Measurements from ENCODE around the gene BHLHE23. TPM values are rescaled to one million over a fixed set of nuclear protein-coding genes. Genes with fewer than 3 reads are reported as not detected.
A peak's percentile ranks its signal among the peaks of the same experiment; 100 is the strongest.

The BHLHE23 gene
- total RNA-seq, 1 donor: not detected

DNA sequence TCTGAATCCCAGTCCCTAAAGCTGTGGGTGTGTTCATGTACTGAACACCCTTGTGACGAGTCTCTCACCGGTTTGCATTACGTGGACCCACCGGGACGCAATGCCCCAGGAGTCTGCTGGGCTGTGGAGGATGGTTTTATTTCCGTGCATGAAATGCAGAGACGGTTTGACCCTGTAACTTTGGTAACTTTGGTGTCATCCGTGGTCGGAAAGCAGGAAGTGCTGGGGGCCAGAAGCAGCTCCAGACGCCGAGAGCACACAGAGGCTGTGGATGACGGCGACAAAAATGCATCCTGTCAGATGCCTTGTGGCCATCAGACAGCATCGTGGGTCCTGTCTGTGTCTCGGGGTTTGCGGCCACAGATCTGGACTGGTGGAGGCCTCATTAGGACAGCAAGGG is 7.2 kb downstream of the BHLHE23 start:
- Histone ChIP-seq H3K9me3 (ENCODE audit: low read depth, low read length) (no peaks in the 10 kb centered on the region), H3K4me3 (ENCODE audit: low read length) (no peak overlapping the region), H3K27me3 (ENCODE audit: insufficient read depth, low read length) (peaks cover 28% of the 10 kb centered on the region), H3K4me1 (ENCODE audit: insufficient read depth, low read length) (no peaks in the 10 kb centered on the region)

- Histone ChIP-seq H3K4me3 (ENCODE audit: low read length) (no peak overlapping the region), H3K27me3 (ENCODE audit: insufficient read depth, low read length) (peaks cover 17% of the 10 kb centered on the region), H3K4me1 (ENCODE audit: insufficient read depth, low read length) (no peaks in the 10 kb centered on the region), H3K9me3 (ENCODE audit: low read depth, low read length) (no peaks in the 10 kb centered on the region)
Observed at GRCh38 chr20:62998449-62998848, 8.3 kb downstream of the BHLHE23 start.

GRCh38 chr20:62997417-62998035 is 9.2 kb downstream of the BHLHE23 start:
- Histone ChIP-seq H3K4me1 (ENCODE audit: insufficient read depth, low read length) (no peaks in the 10 kb centered on the region), H3K9me3 (ENCODE audit: low read depth, low read length) (no peaks in the 10 kb centered on the region), H3K27me3 (ENCODE audit: insufficient read depth, low read length) (peaks cover 8% of the 10 kb centered on the region), H3K4me3 (ENCODE audit: low read length) (no peak overlapping the region)

- Histone ChIP-seq H3K27me3 (ENCODE audit: insufficient read depth, low read length) (peaks cover 4% of the 10 kb centered on the region), H3K9me3 (ENCODE audit: low read depth, low read length) (no peaks in the 10 kb centered on the region), H3K4me1 (ENCODE audit: insufficient read depth, low read length) (no peaks in the 10 kb centered on the region), H3K4me3 (ENCODE audit: low read length) (no peak overlapping the region)
Observed at GRCh38 chr20:62996596-62996982, 10.2 kb downstream of the BHLHE23 start.

DNA sequence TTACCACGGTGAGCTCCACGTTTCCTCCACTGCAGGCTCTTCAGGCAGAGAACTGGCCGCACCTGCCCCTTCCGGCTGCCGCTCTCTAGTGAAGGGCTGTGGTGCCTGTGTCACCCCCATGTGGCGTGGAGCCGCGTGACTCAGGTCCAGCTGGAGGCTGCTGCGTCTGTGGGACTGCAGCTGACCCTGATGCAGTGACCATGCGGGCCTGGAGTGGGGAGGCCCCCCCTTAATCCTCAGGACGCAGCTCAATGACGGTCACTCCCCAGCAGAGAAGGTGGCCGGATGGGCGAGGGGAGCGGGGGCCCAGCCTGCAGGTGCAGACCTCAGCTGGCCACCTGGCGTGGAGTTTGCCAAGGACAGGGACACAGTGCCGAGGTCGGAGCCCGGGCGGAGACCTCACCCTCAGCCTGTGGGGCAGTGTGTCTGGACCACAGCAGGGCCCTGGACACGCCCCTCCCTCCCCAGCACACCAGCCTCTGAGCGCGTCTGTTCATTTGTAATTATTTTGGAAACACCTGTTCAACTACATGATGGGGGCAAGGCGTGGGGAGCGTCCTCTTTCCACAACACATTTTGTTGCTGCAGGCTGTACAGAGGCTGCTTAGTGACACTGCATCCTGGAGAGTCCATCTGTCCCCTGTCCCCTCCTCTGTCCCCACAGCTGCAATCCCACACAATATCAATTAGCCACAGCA is 10.7 kb downstream of the BHLHE23 start:
- Histone ChIP-seq H3K4me1 (ENCODE audit: insufficient read depth, low read length) (no peaks in the 10 kb centered on the region), H3K9me3 (ENCODE audit: low read depth, low read length) (no peaks in the 10 kb centered on the region), H3K4me3 (ENCODE audit: low read length) (no peak overlapping the region), H3K27me3 (ENCODE audit: insufficient read depth, low read length) (peaks cover under 1% of the 10 kb centered on the region)

DNA sequence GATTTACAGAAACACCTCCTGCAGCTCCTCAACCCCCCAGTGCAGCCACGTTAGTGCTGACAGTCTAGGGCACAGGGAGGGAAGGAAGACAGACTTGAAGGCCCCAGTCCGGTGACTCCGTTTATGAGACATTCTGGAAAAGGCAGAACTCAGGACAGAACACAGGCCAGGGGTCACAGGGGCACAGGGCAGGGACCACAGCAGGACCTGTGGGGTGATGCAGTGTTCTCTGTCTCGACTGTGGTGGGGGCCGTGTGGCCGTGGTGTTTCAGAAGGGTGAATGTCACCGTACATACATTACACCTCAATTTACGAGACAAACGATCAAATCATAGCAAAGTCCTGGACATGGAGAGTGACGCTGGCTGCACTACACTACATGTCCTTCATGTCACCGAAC is 11.3 kb downstream of the BHLHE23 start:
- no peak overlapping the region for H3K4me3 ChIP-seq (ENCODE audit: low read length)
- no peaks in the 10 kb centered on the region for H3K4me1 ChIP-seq (ENCODE audit: insufficient read depth, low read length)
- H3K27me3 ChIP-seq (ENCODE audit: insufficient read depth, low read length): no peaks in the 10 kb centered on the region
- no peaks in the 10 kb centered on the region for H3K9me3 ChIP-seq (ENCODE audit: low read depth, low read length)

DNA sequence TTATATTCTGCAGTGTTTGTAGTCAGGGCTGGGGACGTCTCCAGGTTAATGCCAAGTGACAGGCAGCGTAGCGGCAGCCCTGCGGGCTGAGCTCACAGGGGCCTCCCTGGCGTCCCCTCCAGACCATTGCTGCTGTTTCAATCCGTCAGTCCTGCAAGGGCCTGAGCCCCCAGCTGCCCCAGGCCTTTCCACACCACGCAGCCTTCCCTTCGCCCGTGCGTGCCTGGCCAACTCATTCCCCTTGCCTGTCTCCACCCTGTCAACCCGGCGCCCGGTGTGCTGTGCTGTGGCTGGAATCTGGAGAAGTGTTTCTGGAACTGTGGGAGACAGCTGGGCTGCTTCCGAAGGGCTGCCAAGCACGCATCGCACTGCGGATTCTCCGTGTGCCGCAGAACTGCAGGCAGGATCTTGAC is 11.9 kb downstream of the BHLHE23 start:
- Histone ChIP-seq H3K4me1 (ENCODE audit: insufficient read depth, low read length) (no peaks in the 10 kb centered on the region), H3K27me3 (ENCODE audit: insufficient read depth, low read length) (no peaks in the 10 kb centered on the region), H3K4me3 (ENCODE audit: low read length) (no peak overlapping the region), H3K9me3 (ENCODE audit: low read depth, low read length) (no peaks in the 10 kb centered on the region)

- no peaks in the 10 kb centered on the region for H3K9me3 ChIP-seq (ENCODE audit: low read depth, low read length)
- H3K27me3 ChIP-seq (ENCODE audit: insufficient read depth, low read length): no peaks in the 10 kb centered on the region
- no peak overlapping the region for H3K4me3 ChIP-seq (ENCODE audit: low read length)
- H3K4me1 ChIP-seq (ENCODE audit: insufficient read depth, low read length): no peaks in the 10 kb centered on the region
Observed at GRCh38 chr20:62993856-62994494, 12.8 kb downstream of the BHLHE23 start.

GRCh38 chr20:62991863-62992262 is 14.9 kb downstream of the BHLHE23 start:
- H3K9me3 ChIP-seq (ENCODE audit: low read depth, low read length): no peaks in the 10 kb centered on the region
- H3K4me3 ChIP-seq (ENCODE audit: low read length): no peak overlapping the region
- H3K27me3 ChIP-seq (ENCODE audit: insufficient read depth, low read length): no peaks in the 10 kb centered on the region
- H3K4me1 ChIP-seq (ENCODE audit: insufficient read depth, low read length): no peaks in the 10 kb centered on the region

DNA sequence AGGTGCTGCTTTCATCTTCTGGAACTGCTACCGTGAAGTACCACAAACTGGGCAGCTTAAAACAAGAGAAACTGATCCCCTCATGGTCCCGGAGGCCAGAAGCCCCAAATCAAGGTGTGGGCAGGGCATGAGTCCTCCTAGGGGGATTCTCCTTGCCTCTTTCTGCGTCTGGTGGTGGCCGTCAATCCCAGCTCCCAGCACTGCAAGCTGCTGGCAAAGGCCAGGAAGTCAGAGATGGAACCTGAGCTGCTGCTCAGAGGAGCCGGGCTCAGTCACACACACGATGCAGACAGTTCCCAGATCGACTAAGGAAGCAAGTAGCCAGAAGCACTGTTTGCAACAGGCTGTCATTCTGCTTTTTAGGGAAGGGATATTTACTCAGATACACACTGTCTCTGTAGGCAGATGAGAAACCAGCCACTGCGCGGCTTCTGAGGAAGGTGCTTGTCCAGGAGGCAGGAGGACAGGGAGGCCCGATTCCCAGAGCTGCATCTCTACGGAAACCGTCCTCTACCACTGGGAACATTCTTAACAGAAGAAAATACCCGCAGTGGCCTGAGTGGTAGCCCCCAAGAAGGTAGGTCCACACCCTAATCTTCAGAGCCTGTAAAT is 15.5 kb downstream of the BHLHE23 start:
- Histone ChIP-seq H3K4me1 (ENCODE audit: insufficient read depth, low read length) (no peaks in the 10 kb centered on the region), H3K27me3 (ENCODE audit: insufficient read depth, low read length) (no peaks in the 10 kb centered on the region), H3K9me3 (ENCODE audit: low read depth, low read length) (no peaks in the 10 kb centered on the region), H3K4me3 (ENCODE audit: low read length) (no peak overlapping the region)

GRCh38 chr20:62990306-62990825 is 16.4 kb downstream of the BHLHE23 start:
- H3K27me3 ChIP-seq (ENCODE audit: insufficient read depth, low read length): no peaks in the 10 kb centered on the region
- H3K4me3 ChIP-seq (ENCODE audit: low read length): no peak overlapping the region
- H3K9me3 ChIP-seq (ENCODE audit: low read depth, low read length): no peaks in the 10 kb centered on the region
- H3K4me1 ChIP-seq (ENCODE audit: insufficient read depth, low read length): no peaks in the 10 kb centered on the region

- Histone ChIP-seq H3K4me3 (ENCODE audit: low read length) (peak overlapping the region; percentile 23), H3K9me3 (ENCODE audit: low read depth, low read length) (no peaks in the 10 kb centered on the region), H3K4me1 (ENCODE audit: insufficient read depth, low read length) (no peaks in the 10 kb centered on the region), H3K27me3 (ENCODE audit: insufficient read depth, low read length) (no peaks in the 10 kb centered on the region)
Observed at GRCh38 chr20:62989201-62989601, 17.6 kb downstream of the BHLHE23 start.

- H3K27me3 ChIP-seq (ENCODE audit: insufficient read depth, low read length): peaks cover 3% of the 10 kb centered on the region
- H3K4me3 ChIP-seq (ENCODE audit: low read length): no peak overlapping the region
- H3K9me3 ChIP-seq (ENCODE audit: low read depth, low read length): no peaks in the 10 kb centered on the region
- peaks cover 6% of the 10 kb centered on the region for H3K4me1 ChIP-seq (ENCODE audit: insufficient read depth, low read length)
Observed at GRCh38 chr20:62987114-62987513, 19.6 kb downstream of the BHLHE23 start.

- H3K4me3 ChIP-seq (ENCODE audit: low read length): no peak overlapping the region
- peaks cover 14% of the 10 kb centered on the region for H3K4me1 ChIP-seq (ENCODE audit: insufficient read depth, low read length)
- peaks cover 7% of the 10 kb centered on the region for H3K27me3 ChIP-seq (ENCODE audit: insufficient read depth, low read length)
- no peaks in the 10 kb centered on the region for H3K9me3 ChIP-seq (ENCODE audit: low read depth, low read length)
Observed at GRCh38 chr20:62986257-62986800, 20.4 kb downstream of the BHLHE23 start.

DNA sequence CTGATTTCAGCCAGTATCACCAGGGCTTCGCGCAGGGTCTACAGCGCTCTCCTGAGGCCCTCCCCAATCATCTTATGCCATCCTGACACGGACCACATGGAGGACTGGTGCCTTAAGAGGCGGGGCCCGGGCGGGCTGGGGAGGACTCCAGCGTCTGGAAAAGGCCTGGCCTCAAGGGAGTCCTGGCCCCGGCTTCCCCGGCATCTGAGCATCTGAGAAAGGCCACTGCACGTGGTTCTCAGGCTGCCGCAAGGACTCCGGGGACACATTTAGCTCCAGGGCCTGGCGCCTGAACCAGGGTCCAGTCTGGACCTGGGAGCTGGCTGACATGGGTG is 21.4 kb downstream of the BHLHE23 start:
- H3K27me3 ChIP-seq (ENCODE audit: insufficient read depth, low read length): peaks cover 14% of the 10 kb centered on the region
- H3K4me1 ChIP-seq (ENCODE audit: insufficient read depth, low read length): peaks cover 20% of the 10 kb centered on the region
- H3K4me3 ChIP-seq (ENCODE audit: low read length): no peak overlapping the region

More for the DNA sequence above, 21.4 kb downstream of the BHLHE23 start:
- no peaks in the 10 kb centered on the region for H3K9me3 ChIP-seq (ENCODE audit: low read depth, low read length)
